NCI-H748 (cell line): ENCODE measurements around the gene GPSM1.
A peak's percentile ranks its signal among the peaks of the same experiment; 100 is the strongest.

Source experiments
- DNase-seq: peaks from one replicate; lab custom pipeline; 2025; ENCODE audit not compliant: unreplicated experiment; lab: John Stamatoyannopoulos, UW

The GPSM1 gene

GRCh38 chr9:136303825-136304416 lies 23.4 kb upstream of the GPSM1 start, which contains the start of gene CCDC187:
TSS of gene CCDC187 (minus strand) at chr9:136304094. CDS start at chr9:136303830, 264 bp downstream.
- DNase-seq, result no peak

- no peak for DNase-seq
These were observed 22.9 kb upstream of the GPSM1 start for GRCh38 chr9:136304456-136304855.

- no peak for DNase-seq
These were observed 22.4 kb upstream of the GPSM1 start for GRCh38 chr9:136304981-136305380.

GRCh38 chr9:136305804-136306203 lies 21.5 kb upstream of the GPSM1 start:
- DNase-seq, result no peak

- DNase-seq, result peak; percentile 33
These were observed 20.8 kb upstream of the GPSM1 start for GRCh38 chr9:136306211-136307208.

- DNase-seq, result no peak
These were observed 20.1 kb upstream of the GPSM1 start for GRCh38 chr9:136307215-136307750.

- no peak for DNase-seq
These were observed 19.2 kb upstream of the GPSM1 start for GRCh38 chr9:136308006-136308701.

GRCh38 chr9:136308702-136309053 lies 18.7 kb upstream of the GPSM1 start:
- no peak for DNase-seq

GRCh38 chr9:136309101-136309801 lies 18.1 kb upstream of the GPSM1 start:
- DNase-seq, result peak; percentile 96

GRCh38 chr9:136309806-136310220 lies 17.5 kb upstream of the GPSM1 start:
- no peak for DNase-seq

- no peak for DNase-seq
These were observed 16.9 kb upstream of the GPSM1 start for GRCh38 chr9:136310273-136311030.

- DNase-seq, result peak; percentile 88
These were observed 16.0 kb upstream of the GPSM1 start for GRCh38 chr9:136311051-136312008.

GRCh38 chr9:136312009-136312375 lies 15.3 kb upstream of the GPSM1 start:
- no peak for DNase-seq

- DNase-seq, result peak; percentile 44
These were observed 14.9 kb upstream of the GPSM1 start for GRCh38 chr9:136312436-136312835.

GRCh38 chr9:136313111-136314055 lies 14.0 kb upstream of the GPSM1 start:
- DNase-seq, result no peak

GRCh38 chr9:136314056-136314416 lies 13.3 kb upstream of the GPSM1 start:
- DNase-seq, result no peak

- no peak for DNase-seq
These were observed 12.4 kb upstream of the GPSM1 start for GRCh38 chr9:136314944-136315343.

- no peak for DNase-seq
These were observed 11.0 kb upstream of the GPSM1 start for GRCh38 chr9:136316271-136316751.
